Activated CD8-positive, alpha-beta memory T cell treated with anti-CD3 and anti-CD28 coated beads for 36 hours (primary cell): ENCODE data around the gene RASSF6. TPM values are rescaled to one million over a fixed set of nuclear protein-coding genes. Genes with fewer than 3 reads are reported as not detected.
"Not testable (repeated sequence)": the region's sequence is repeated elsewhere in the genome, so short reads cannot be mapped to it uniquely, and the experiment has no call there.

Source experiments
- CTCF ChIA-PET: fragments of 350-600 bp; sonication (Branson Sonifier 250); formaldehyde crosslinking; loops from one replicate; lab custom pipeline; 2021; ENCODE audit warnings: antibody characterized with exemption; lab: Charles Lee
- POLR2A ChIA-PET: fragments of 350-600 bp; sonication (Branson Sonifier 250); formaldehyde crosslinking; loops from one replicate; lab custom pipeline; 2021; ENCODE audit warnings: antibody characterized with exemption; lab: Charles Lee
- total RNA-seq, 2 experiments: library from RNA; stranded (reverse); gene quantifications; one replicate each; pipeline ENCODE4 v1.2.3, GENCODE V29; 2021

Gene RASSF6, protein sequence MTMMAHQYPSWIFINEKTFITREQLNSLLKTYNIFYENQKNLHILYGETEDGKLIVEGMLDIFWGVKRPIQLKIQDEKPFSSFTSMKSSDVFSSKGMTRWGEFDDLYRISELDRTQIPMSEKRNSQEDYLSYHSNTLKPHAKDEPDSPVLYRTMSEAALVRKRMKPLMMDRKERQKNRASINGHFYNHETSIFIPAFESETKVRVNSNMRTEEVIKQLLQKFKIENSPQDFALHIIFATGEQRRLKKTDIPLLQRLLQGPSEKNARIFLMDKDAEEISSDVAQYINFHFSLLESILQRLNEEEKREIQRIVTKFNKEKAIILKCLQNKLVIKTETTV
- total RNA-seq = not detected

DNA sequence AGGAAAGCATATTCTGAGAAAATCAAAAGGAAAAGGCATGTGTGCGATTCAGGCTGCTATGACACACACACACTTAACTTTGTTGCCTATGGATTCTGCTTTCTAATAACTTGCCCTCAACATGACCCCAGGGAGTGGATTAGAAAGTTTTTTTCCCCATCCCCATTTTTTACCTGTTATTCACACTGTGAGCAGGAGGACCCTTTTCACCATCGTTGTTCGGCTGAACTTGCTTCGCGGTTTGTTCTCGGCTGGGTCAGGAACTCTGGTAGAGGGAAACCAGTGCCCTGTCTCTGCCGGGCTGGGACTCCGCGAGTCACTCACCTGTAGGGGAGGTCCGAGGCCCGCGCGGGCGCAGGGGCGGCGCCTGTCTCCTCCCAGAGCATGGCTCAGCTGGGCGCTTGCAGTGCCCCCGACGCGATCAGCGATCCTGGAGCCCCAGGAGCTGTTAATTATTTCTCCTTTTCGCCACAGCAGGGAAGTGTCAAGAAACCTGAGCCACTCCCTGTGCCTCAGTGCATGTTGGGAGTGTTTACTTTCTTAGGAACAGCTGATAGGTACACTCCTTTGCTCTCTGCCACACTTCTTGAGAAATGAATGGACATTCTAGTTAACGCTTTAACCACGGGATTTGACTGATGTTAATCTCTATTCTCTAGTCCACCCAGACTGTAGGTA is at the start of gene RASSF6:
Gene RASSF6 (minus strand): TSS at position 322 of the 678 bp plus-strand sequence. CDS start 8,641 bp downstream, outside the sequence.
- POLR2A ChIA-PET = no interaction called here
- CTCF ChIA-PET = no interaction called here

DNA sequence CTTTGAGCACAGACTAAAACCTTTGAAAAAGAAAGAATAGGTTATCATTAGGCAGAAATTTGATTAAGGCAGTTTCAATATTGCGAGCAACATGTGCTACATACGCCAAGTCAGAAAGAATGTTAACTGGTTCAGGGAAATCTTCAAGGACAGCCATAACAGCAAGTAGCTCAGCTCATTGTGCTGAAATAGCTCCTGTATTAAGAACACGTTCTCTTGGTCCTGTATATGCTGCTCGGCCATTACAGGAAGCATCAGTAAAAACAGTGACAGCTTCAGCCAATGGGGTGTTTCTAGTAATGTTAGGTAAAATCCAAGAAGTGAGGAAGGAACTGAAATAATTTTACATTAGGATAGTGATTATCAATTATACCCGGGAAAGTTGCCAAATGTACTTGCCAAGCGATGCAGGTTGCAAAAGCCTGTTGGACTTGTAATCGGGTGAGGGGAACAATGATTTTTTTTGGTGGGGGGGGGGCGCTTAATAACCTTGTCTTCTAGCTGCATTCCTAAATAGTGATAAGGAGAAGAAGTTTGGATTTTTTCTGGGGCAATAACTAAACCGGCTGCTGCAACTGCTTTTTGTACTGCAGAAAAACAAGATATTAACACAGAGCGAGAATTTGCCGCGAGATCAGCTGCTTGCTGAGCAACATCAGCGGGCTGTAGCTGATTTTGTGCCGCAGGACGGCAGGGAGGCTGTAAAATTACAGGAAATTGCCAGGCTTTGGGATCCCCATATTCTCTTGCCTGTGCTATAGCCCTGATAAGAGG is 49.4 kb upstream of the RASSF6 start:
- ChIA-PET CTCF (interaction anchor here (0.9 kb wide), 1 partner anchor 464 kb away, joined by 3 read pairs; no protein-coding TSS in a partner anchor), POLR2A (no interaction called here)

DNA sequence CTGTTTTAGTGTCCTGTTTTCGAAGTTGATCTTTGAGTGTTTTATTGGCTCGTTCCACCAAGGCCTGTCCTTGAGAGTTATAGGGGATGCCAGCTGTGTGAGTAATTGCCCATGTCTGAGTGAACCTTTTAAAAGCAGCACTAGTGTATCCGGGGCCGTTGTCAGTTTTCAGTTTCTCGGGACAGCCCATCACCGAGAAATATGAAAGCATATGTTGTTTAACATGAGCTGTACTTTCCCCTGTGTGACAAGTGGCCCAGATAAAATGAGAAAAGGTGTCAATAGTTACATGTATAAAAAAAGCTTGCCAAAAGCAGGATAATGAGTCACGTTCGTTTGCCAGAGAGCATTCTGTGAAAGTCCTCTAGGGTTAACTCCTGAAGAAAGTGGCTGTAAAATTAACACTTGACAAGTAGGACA is 48.6 kb upstream of the RASSF6 start:
- ChIA-PET POLR2A (no interaction called here), CTCF (interaction anchor here (0.6 to 0.9 kb wide), 2 partner anchors 15 to 465 kb away, joined by 3 to 4 read pairs; no protein-coding TSS in a partner anchor)

DNA sequence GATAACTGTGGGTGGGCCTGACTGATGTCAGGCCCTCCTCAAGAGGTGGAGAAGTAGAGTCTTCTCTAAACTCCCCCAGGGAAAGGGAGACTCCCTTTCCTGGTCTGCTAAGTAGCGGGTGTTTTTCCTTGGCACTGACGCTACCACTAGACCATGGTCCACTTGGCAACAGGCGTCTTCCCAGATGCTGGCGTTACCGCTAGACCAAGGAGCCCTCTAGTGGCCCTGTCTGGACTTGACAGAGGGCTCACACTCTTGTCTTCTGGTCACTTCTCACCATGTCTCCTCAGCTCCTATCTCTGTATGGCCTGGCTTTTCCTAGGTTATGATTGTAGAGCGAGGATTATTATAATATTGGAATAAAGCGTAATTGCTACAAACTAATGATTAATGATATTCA is 45.7 kb upstream of the RASSF6 start:
- POLR2A ChIA-PET, CTCF ChIA-PET: not testable (repeated sequence)

DNA sequence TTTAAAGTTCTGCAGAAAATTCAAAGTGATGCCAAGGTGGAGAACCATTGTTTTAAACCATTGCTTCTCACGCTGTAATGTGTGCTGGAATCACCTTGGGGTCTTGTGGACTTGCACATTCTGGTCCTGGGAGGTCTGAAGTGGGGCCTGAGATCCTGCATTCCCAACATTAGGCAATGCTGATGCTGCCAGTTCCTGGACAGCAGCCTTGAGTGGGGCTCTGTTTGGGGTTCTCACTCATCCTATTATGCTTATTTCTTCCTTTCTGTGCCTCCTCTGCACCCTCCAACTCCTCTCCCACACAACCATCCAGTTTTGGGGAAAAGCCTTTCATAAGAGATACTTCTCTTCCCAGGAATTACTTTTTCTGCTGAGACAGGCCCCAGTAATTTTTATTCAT is 44.2 kb upstream of the RASSF6 start:
- ChIA-PET POLR2A (no interaction called here), CTCF (no interaction called here)

DNA sequence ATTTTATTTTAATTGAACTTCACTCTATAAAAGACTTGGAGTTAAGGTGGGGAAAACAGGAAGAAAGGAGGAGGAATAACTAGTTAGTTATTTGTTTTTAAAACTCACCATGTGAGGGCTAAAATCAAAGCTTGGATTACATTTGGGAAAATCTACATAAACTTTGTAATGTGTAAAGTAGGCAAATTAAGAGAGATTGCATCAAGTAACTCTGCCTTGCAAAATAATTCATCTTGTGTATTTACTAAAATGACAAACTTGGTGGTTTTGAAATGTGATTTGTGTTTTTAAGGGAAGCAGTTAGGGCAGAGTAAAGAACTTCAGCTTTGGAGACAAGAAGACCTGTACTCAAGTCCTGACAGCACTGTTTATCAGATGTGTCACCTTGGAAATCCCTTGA is 43.3 kb upstream of the RASSF6 start:
- POLR2A ChIA-PET = no interaction called here
- CTCF ChIA-PET = no interaction called here

DNA sequence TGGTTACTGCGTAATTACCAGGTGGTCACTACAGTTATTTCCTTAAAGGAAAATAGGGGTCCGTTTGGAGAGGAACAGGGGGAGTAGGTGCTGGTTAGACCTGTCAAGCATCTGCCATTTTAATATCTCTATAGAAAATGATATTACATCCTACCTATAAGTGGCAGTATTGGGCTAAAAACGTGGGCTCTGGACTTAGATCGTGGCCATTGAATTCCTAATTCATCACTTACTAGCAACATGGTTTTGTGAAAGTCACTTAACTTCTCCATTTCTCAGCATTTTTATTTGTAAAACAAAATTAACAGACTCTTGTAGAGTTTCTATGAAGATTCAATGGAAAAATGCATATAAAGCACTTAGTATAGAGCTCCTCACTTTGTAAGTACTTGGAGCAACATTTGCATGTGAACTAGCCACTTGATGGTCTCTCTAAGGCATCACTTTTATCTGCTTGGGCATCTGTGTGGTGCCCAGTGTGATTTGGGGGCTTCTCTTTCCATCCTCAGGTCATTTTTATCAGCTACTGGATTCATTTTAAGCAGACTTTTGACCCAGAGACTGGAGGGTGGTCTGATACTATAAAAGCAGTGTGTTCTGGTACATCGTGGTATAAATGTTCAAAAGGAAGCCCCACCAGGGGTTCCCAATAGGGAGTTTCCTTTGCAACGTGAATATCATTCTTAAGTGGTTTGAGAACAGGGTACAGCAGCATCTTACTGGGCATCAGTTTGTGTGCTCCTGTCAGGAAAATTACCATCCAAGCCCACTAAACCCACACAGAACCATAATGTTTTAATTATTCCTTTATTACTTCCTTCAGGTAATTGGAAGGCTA is 42.7 kb upstream of the RASSF6 start:
- CTCF ChIA-PET = no interaction called here
- POLR2A ChIA-PET = no interaction called here

DNA sequence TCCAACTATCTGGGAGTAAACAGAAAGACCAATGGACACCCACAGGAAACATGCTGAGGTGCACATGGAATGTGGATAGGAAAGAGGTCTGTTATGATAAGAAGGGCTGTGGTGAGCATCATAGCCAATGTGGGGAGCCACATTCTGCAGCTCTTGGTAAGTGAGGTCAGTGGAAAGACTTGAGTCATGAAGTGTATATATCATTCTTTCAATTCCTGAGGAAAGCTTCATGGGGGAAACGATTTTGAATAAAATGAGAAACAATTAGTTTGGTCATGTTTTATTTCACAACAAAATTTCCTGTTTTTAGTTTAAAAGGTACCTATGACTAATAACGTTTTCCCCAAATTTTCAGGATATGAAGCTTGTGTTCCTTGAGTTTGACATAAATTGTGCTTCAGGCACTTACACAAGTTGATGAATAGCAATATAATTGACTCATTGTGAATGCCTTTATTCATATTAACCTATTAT is 41.4 kb upstream of the RASSF6 start:
- POLR2A ChIA-PET = no interaction called here
- CTCF ChIA-PET = interaction anchor here (0.7 kb wide), 1 partner anchor 8 kb away, joined by 6 read pairs; no protein-coding TSS in a partner anchor

DNA sequence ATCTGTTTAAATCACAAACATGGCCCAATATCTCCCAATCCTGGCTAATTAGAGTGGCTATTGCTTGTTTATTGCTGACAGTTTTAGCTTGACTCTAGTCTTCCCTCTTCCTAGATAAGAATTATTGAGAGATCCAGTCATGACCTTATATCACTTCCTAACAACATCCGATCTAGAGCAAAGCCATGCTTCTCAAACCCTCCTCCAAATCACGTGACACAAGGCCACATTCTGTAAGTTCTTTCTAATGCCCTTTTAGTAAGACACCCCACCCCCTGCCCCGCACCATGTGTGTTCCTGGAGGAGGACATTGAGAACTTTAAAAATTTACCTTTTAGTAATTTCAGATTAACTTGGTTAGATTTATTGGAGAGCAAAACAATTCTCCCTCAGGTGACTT is 40.6 kb upstream of the RASSF6 start:
- ChIA-PET POLR2A (no interaction called here), CTCF (no interaction called here)

DNA sequence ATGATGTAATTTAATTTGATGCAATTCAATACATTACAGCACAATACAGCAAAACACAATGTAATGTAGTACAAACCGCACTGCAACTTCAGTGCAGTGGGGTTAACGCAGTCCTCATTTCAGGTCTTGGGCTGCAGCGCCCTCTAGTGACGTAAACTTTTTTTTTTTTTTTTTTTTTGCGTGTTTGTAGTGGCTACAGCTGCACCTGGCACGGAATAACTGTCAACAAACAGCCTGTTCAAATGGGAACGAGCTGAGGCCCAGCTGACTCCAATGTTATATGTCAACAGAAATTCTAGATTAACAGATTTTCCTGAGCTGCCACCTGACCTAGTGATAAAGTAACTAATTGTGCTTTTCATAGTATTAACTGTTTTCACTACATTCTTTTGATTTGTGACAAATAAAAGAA is 33.5 kb upstream of the RASSF6 start:
- POLR2A ChIA-PET = no interaction called here

DNA sequence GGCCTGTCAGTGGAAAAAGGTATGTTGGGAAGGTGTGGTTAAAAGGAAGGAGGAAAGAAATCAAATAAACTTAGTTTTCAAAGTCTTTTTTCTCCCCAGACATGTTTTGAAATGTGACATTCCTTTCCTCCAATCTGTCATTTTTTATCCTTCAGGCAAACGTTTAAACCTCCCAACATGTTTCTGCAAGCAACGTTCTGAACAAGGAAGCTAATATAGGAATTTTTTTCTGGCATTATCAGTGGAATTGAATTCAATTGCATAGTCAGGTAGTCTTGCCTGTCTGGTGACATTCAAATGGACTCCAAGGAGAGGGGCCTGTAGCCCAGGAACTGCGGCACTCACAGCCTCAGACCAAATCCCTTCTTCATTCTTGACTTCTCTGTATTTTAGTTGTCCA is 30.0 kb upstream of the RASSF6 start:
- CTCF ChIA-PET = interaction anchor here (0.6 kb wide), 1 partner anchor 514 kb away, joined by 3 read pairs; no protein-coding TSS in a partner anchor
- POLR2A ChIA-PET = no interaction called here

More for the DNA sequence above, 33.5 kb upstream of the RASSF6 start:
- CTCF ChIA-PET = interaction anchor here (0.6 to 1.3 kb wide), 4 partner anchors 8 to 459 kb away, joined by 3 to 6 read pairs (median 4); no protein-coding TSS in a partner anchor

DNA sequence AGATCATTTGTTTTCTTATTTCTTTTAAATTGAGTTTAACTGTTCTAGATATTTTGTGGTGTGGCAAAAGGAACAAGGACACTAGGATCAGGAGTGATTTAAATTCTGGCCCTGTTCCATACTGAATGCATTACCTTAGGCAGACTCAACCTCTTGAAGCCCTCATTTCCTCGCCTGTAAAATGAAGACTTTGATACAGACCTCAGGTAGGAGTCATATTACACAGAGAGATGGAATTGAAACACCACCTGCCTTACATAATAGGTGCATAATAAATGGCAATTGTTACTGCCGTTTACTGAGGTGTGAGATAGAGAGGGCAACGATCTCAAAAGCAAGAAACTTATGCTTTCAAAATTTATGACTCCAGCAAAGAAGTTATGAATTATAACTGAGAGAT is 28.2 kb upstream of the RASSF6 start:
- ChIA-PET POLR2A (no interaction called here), CTCF (no interaction called here)

DNA sequence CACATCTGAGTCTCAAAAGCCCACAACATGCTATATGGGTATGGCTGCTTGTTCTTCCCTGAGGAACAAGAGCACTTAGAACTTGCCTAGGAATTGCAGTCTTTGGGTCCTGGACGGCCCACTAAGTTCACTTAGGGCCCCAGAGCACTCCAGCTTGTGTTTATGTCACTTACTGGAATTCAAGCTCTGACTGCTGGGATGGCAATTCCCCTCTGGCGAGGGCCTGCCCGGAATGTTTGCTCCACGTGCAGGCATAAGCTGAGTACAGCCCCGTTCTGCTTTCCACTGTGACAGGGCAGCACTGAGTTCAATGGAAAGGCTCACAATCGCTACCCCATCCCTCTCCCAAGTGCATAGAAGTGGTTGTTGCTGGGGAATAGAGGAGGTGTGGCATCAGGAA is 25.9 kb upstream of the RASSF6 start:
- ChIA-PET POLR2A (no interaction called here), CTCF (no interaction called here)

DNA sequence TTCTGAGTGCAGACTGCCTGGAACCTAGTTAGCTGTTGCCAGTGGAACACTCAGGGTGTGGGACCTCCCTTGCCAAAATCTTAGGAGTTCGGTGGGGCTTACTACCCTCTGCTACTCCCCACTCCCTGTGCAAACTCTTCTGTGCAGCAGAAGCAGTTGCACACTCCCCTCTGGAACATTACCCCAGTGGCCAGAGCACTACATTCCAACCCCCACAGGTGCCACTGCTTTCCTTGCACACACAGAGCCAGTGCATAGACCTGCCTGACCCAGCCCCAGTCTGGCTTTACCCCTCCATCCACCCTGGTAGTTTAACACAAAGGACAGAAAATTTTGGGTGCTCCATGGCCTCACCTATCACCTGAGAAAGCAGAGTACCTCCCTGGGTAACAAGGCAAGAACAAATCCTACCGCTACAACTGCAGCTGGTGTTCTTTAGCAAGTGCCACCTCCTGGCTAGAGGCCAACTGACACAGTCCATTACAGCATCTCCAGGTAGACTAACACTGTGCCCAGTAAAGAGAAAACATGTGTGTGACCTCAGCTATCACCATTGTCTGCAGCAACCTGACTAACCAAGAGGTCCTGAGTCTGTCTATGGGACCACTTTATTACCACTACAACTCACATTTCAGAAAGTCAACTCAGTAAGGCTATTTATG is 11.5 kb upstream of the RASSF6 start:
- CTCF ChIA-PET = no interaction called here
- POLR2A ChIA-PET = no interaction called here

DNA sequence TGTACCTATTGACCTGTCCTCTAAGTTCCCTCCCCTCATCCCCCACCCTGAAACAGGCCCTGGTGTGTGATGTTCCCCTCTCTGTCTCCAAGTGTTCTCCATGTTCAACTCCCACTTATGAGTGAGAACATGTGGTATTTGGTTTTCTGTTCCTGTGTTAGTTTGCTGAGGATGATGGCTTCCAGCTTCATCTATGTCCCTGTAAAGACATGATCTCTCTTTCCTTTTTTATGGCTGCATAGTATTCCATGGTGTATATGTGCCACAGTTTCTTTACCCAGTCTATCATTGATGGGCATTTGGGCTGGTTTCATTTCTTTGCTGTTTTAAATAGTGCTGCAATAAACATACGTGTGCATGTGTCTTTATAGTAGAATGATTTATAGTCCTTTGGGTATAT is 8.6 kb upstream of the RASSF6 start:
- POLR2A ChIA-PET, CTCF ChIA-PET: not testable (repeated sequence)

DNA sequence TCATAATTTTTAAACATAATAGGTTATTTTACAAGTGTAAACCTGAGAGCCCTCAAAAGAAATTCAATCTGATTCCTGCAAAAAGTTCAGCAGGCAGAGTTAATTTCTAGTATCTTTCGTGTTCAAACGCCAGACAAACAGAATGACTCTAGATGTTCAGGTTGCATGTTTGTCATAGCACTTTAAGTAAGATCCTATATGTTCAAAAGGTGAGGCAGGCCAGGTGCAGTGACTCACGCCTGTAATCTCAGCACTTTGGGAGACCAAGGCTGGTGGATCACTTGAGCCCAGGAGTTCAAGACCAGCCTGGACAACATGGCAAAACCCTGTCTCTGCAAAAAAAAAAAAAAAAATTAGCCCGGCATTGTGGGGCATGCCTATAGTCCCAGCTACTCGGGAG is 1.1 kb upstream of the RASSF6 start:
- ChIA-PET CTCF (interaction anchor here (0.6 kb wide), 1 partner anchor 671 kb away, joined by 3 read pairs; no protein-coding TSS in a partner anchor), POLR2A (no interaction called here)

DNA sequence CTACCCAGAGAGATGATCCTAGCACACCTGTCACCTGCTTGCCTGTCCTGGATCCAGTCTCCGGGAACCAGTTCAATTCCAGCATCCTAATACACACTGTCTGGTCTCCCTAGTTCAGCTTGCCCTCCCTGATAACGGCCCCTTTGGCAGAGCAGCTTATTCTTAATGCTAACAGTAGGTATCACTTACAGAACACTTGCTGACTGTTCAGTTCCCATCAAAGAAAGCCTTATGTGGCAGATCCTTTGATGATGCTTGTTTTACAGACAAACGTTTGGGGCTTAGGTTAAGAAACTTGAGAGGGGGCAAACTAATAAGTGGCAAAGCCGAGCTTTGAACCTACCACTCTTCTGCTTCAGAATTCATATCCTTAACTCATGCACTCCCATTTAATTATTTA is 890 bp downstream of the RASSF6 start:
- ChIA-PET POLR2A (no interaction called here), CTCF (no interaction called here)

DNA sequence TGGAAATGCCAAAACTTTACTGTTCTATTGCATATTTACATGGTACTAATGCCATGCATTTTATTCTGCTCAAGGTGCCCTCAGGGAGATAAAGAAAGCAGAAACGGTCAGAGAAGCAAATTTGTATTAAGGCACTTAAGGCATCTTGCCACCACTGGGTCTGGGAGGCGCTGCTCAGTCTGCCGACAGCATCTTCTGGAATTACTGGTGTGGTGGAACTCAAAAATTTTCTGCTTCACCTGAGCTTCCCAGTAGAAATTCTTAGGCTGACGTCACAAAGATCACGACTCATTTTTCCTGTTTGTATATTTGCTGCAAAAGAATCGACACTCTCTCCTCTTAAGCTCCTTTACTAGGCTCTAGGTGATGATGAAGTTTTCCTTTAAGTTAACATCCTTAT is 3.0 kb downstream of the RASSF6 start:
- POLR2A ChIA-PET = no interaction called here
- CTCF ChIA-PET = no interaction called here
